Tibial nerve (tissue), 4 donors: ENCODE data around the gene FLVCR2. TPM values are rescaled to one million over a fixed set of nuclear protein-coding genes. Genes with fewer than 3 reads are reported as not detected.

Experiments used
- DNase-seq, 2 donors: peaks; one replicate each; pipeline ENCODE4 v3.0.0-alpha.2; 2019; ENCODE audit warnings: low spot score in 2 of 2
- H3K27ac ChIP-seq, 4 donors: fragments of 200-600 bp; sonication (generic) in 3 of 4; one replicate each; pipeline ENCODE4 v1.5.1; 2017 to 2019; ENCODE audit warnings: mild to moderate bottlenecking in 1 of 4
- H3K27me3 ChIP-seq, 2 donors: fragments of 200-600 bp; sonication (generic) in 1 of 2; one replicate each; pipeline versions ENCODE4 v1.5.1 to v1.6.0; 2017 to 2019
- H3K36me3 ChIP-seq, 3 donors: fragments of 200-600 bp; sonication (generic); one replicate each; pipeline ENCODE4 v1.5.1; 2018 to 2019
- H3K4me1 ChIP-seq, 4 donors: fragments of 200-600 bp; sonication (generic) in 3 of 4; one replicate each; pipeline ENCODE4 v1.5.1; 2017 to 2019
- H3K4me3 ChIP-seq, 4 donors: fragments of 200-600 bp; sonication (generic) in 3 of 4; one replicate each; pipeline ENCODE4 v1.5.1; 2017 to 2019; ENCODE audit warnings: mild to moderate bottlenecking in 1 of 4, moderate library complexity in 1 of 4
- H3K9me3 ChIP-seq, 4 donors: fragments of 200-600 bp; sonication (generic) in 3 of 4; one replicate each; pipeline ENCODE4 v1.5.1; 2017 to 2019
- EP300 ChIP-seq, 2 donors: sonication (generic); formaldehyde crosslinking; IDR thresholded peaks; one replicate each; pipeline ENCODE4 v1.6.1; 2017; ENCODE audit warnings: antibody characterized with exemption in 2 of 2, mild to moderate bottlenecking in 1 of 2
- POLR2A ChIP-seq, 2 donors: fragments of 450-650 bp; IDR thresholded peaks; one replicate each; pipeline ENCODE4 v1.6.1; 2017; ENCODE audit warnings: antibody characterized with exemption in 2 of 2, mild to moderate bottlenecking in 2 of 2, moderate library complexity in 2 of 2
- WGBS, 2 donors: methylation state at CpG; one replicate each; pipeline ENCODE4 v1.1.5; 2018; 5-methylcytosine and 5-hydroxymethylcytosine counted together
- total RNA-seq, 4 donors: library from RNA; depleted of rRNA; stranded (reverse); fragments of >200 nt; gene quantifications; one replicate each; pipeline ENCODE4 v1.1.0, GENCODE V29; 2016
- TF ChIP-seq, protein P1 (sequence below), 5 experiments: fragments of 200-600 bp in 3 of 5; fragments of 450-650 bp in 2 of 5; sonication (generic) in 3 of 5; IDR thresholded peaks; one replicate each; pipeline ENCODE4 v1.5.1; 2016 to 2019; ENCODE audit warnings: antibody characterized with exemption in 5 of 5, mild to moderate bottlenecking in 3 of 5, moderate library complexity in 2 of 5

The FLVCR2 gene
- total RNA-seq, 4 donors from 2014 or later: 65.9 to 86.1 (median 74.4) TPM

DNA sequence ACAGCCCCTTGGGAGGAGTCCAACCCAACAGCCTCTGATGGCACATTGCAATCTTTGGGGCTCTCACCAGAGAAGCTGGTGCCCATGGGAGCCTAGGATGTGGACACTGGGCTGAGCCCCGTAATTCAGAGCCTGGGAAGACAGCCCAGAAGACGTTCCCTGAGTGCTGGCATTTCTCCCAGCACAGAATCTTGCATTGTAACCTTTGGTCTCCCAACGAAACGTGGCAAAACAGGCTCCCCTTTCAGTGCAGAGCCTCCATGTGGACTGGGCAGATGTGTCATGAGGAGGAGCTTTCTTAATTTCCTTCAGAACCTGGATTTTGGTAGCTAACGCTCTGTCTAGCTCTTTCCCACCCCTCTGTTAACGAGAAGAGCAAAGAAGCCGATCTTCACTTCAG is 29.9 kb upstream of the FLVCR2 start:
- Histone ChIP-seq H3K4me1 (peaks cover 0 to 22% (median 4%) of the 10 kb centered on the region in 4 donors), H3K36me3 (no peaks in the 10 kb centered on the region), H3K9me3 (no peaks in the 10 kb centered on the region), H3K4me3 (no peak overlapping the region), H3K27ac (no peak overlapping the region), H3K27me3 (no peaks in the 10 kb centered on the region)
- peak in 1 of 2 donors; percentile 52 for DNase-seq
- TF ChIP-seq, protein P1, sequence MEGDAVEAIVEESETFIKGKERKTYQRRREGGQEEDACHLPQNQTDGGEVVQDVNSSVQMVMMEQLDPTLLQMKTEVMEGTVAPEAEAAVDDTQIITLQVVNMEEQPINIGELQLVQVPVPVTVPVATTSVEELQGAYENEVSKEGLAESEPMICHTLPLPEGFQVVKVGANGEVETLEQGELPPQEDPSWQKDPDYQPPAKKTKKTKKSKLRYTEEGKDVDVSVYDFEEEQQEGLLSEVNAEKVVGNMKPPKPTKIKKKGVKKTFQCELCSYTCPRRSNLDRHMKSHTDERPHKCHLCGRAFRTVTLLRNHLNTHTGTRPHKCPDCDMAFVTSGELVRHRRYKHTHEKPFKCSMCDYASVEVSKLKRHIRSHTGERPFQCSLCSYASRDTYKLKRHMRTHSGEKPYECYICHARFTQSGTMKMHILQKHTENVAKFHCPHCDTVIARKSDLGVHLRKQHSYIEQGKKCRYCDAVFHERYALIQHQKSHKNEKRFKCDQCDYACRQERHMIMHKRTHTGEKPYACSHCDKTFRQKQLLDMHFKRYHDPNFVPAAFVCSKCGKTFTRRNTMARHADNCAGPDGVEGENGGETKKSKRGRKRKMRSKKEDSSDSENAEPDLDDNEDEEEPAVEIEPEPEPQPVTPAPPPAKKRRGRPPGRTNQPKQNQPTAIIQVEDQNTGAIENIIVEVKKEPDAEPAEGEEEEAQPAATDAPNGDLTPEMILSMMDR (IDR thresholded peaks at IDR 0.05): no peak
- TF ChIP-seq POLR2A (IDR thresholded peaks at IDR 0.05): no peak
- TF ChIP-seq EP300 (IDR thresholded peaks at IDR 0.05): peak in 1 of 2 donors; percentile 40
- 46 to 48% methylated on average over 6 to 7 of the region's 7 CpGs for WGBS, 2 donors

DNA sequence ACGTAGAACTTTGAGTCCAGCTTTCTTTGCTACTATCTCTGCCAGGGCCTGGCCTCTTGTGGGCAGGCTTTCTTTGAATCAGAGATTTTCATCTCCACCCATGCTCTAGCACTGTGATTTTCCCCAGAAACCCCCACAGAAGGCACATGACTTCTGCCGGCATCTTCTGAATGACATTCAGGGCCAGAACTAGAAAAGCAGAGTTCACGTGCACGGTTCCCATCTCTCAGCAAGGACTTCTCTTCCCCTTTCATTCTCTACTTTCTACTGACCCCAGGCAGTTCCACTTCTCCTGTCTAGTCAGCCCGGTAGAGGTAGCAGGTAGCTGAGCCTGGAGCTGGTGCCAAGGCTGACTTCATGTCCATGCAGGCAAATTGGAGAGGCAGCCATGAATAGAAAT is 29.3 kb upstream of the FLVCR2 start:
- H3K27ac ChIP-seq: peak overlapping the region in 1 of 4 donors; percentile 15
- 81 to 82% methylated on average over 5 of the region's 5 CpGs for WGBS, 2 donors
- TF ChIP-seq EP300 (IDR thresholded peaks at IDR 0.05) (no peak), POLR2A (IDR thresholded peaks at IDR 0.05) (no peak)
- TF ChIP-seq, protein P1 (IDR thresholded peaks at IDR 0.05): no peak

DNA sequence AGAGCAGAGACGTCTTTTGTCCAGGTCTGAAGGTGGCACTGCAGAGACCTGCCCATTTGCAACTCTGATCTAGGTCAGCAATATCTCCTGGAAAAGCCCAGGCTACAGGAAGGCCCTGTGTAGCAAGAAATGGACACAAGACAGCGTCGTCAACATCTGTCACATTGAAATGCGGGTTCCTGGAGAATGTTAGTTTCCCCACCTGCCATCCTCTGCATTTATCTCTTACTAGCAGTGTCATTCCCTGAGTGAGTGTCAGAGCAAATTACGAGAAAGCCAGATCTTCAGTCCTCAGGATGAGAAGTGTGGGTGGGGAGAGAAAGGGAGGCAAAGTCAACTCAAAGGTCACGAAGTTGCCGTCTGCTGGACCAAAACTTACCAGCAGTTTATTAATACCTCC is 27.4 kb upstream of the FLVCR2 start:
- TF ChIP-seq POLR2A (IDR thresholded peaks at IDR 0.05): no peak
- TF ChIP-seq, protein P1 (IDR thresholded peaks at IDR 0.05): no peak
- no peak for TF ChIP-seq EP300 (IDR thresholded peaks at IDR 0.05)
- no peak overlapping the region for H3K4me3 ChIP-seq
- peaks cover 0 to 18% (median 4%) of the 10 kb centered on the region in 4 donors for H3K4me1 ChIP-seq
- no peaks in the 10 kb centered on the region for H3K9me3 ChIP-seq
- H3K27ac ChIP-seq: no peak overlapping the region
- no peaks in the 10 kb centered on the region for H3K27me3 ChIP-seq
- no peaks in the 10 kb centered on the region for H3K36me3 ChIP-seq
- no peak for DNase-seq
- WGBS, 2 donors: 83 to 84% methylated on average over 7 of the region's 7 CpGs

More for the DNA sequence above, 29.3 kb upstream of the FLVCR2 start:
- no peaks in the 10 kb centered on the region for H3K9me3 ChIP-seq
- H3K27me3 ChIP-seq: no peaks in the 10 kb centered on the region
- peaks cover 0 to 18% (median 4%) of the 10 kb centered on the region in 4 donors for H3K4me1 ChIP-seq
- H3K4me3 ChIP-seq: no peak overlapping the region
- no peaks in the 10 kb centered on the region for H3K36me3 ChIP-seq
- no peak for DNase-seq

DNA sequence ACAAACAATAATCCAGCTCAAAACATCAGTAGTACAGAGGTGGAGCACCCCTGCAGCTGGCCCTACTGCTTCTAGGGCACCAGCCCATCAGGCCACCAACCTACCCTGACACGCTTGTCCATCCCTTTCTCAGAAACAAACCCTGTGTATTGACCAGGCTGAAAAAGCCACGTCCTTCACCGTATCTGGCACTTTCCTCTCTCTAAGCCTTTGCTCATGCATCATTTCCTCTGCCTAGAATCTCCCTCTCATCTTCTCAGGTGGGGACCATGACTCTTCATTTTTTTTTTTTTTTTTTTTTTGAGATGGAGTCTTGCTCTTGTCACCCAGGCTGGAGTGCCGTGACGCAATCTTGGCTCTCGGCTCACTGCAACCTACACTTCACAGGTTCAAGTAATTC is 25.3 kb upstream of the FLVCR2 start:
- no peak for TF ChIP-seq POLR2A (IDR thresholded peaks at IDR 0.05)
- TF ChIP-seq, protein P1 (IDR thresholded peaks at IDR 0.05): no peak
- TF ChIP-seq EP300 (IDR thresholded peaks at IDR 0.05): no peak
- Histone ChIP-seq H3K27ac (no peak overlapping the region), H3K4me3 (no peak overlapping the region), H3K36me3 (no peaks in the 10 kb centered on the region), H3K9me3 (peaks cover 0 to 9% (median 0%) of the 10 kb centered on the region in 4 donors), H3K4me1 (peaks cover 0 to 11% (median 4%) of the 10 kb centered on the region in 4 donors), H3K27me3 (no peaks in the 10 kb centered on the region)
- no peak for DNase-seq
- 95 to 96% methylated on average over 6 of the region's 6 CpGs for WGBS, 2 donors

DNA sequence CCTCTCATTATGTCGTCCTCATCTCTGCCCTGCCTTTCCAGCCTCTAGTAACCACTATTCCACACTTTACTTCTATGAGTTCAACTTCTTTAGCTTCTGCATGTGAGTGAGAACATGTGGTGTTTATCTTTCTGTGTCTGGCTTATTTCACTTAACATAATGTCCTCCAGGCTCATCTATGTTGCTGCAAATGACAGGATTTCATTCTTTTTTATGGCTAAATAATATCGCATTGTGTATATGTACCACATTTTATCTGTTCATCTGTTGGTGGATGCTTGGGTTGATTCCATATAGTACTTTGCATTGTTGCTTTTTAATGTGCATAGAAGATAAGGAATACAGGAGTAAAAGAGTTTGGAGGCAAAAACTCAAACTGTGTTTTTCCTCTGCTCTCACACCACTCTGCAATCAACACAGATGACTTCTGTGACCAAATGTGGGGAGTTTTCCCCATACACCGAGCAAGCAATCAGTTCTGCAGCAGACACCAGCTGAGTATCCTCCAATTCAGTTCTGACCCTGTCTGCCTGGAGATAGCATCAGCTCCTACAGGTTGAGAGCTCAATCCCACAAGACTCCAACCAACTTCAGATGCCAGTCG is 24.6 kb upstream of the FLVCR2 start:
- DNase-seq: no peak
- Histone ChIP-seq H3K4me1 (peaks cover 0 to 6% (median 2%) of the 10 kb centered on the region in 4 donors), H3K36me3 (no peaks in the 10 kb centered on the region), H3K27ac (no peak overlapping the region), H3K27me3 (no peaks in the 10 kb centered on the region), H3K9me3 (peaks cover 0 to 10% (median 0%) of the 10 kb centered on the region in 4 donors), H3K4me3 (no peak overlapping the region)
- no peak for TF ChIP-seq EP300 (IDR thresholded peaks at IDR 0.05)
- no peak for TF ChIP-seq POLR2A (IDR thresholded peaks at IDR 0.05)
- TF ChIP-seq, protein P1 (IDR thresholded peaks at IDR 0.05): no peak
- 65 to 70% methylated on average over 4 of the region's 4 CpGs for WGBS, 2 donors
